Peyer's patch (tissue), 4 donors: ENCODE measurements around the gene MAML1.

Source experiments
- POLR2A ChIP-seq, 2 donors: fragments of 450-650 bp; IDR thresholded peaks; one replicate each; pipeline ENCODE4 v1.5.1; 2017; ENCODE audit warnings: antibody characterized with exemption in 2 of 2, mild to moderate bottlenecking in 2 of 2, moderate library complexity in 2 of 2
- TF ChIP-seq, protein P1 (sequence below), 6 experiments: fragments of 450-650 bp in 4 of 6; fragments of 200-600 bp in 2 of 6; sonication (generic) in 1 of 6; IDR thresholded peaks; one replicate each; pipeline ENCODE4 v1.5.1; 2017 to 2019; ENCODE audit warnings: antibody characterized with exemption in 6 of 6, mild to moderate bottlenecking in 3 of 6, moderate library complexity in 1 of 6

DNA sequence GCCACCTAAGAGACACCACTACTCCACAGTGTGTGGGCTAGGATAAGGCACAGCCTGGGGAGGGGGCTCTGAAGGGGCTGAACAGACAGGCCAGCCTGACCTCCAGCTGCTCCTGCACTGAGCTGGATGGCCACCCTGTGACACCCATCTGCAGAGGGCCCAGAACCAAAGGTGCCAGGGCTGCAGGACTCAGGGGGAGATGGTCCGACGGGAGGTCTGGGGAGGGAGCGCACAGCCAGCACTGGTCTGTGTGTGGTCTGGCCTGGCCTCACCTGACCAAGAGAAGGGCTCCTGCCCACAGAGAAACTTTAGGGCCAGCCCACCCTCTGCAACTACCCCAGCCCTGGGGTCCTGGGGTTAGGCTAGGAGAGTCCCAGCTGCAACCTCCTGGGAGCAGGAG is 62.0 kb downstream of the MAML1 start:
- TF ChIP-seq, protein P1, sequence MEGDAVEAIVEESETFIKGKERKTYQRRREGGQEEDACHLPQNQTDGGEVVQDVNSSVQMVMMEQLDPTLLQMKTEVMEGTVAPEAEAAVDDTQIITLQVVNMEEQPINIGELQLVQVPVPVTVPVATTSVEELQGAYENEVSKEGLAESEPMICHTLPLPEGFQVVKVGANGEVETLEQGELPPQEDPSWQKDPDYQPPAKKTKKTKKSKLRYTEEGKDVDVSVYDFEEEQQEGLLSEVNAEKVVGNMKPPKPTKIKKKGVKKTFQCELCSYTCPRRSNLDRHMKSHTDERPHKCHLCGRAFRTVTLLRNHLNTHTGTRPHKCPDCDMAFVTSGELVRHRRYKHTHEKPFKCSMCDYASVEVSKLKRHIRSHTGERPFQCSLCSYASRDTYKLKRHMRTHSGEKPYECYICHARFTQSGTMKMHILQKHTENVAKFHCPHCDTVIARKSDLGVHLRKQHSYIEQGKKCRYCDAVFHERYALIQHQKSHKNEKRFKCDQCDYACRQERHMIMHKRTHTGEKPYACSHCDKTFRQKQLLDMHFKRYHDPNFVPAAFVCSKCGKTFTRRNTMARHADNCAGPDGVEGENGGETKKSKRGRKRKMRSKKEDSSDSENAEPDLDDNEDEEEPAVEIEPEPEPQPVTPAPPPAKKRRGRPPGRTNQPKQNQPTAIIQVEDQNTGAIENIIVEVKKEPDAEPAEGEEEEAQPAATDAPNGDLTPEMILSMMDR (IDR thresholded peaks at IDR 0.05), result no peak
- no peak for TF ChIP-seq POLR2A (IDR thresholded peaks at IDR 0.05)
